Fibroblast of villous mesenchyme (primary cell): ENCODE results near the gene MRAS. TPM values are rescaled to one million over a fixed set of nuclear protein-coding genes. Genes with fewer than 3 reads are reported as not detected.
A peak's percentile ranks its signal among the peaks of the same experiment; 100 is the strongest.
"Not testable (repeated sequence)": the region's sequence is repeated elsewhere in the genome, so short reads cannot be mapped to it uniquely, and the experiment has no call there.

Source experiments
- DNase-seq: peaks from one replicate; pipeline ENCODE4 v3.0.0-alpha.2; 2010; ENCODE audit warnings: low read depth
- H3K4me3 ChIP-seq: 2 replicates; pipeline ENCODE4 v1.5.1; 2011; ENCODE audit warnings: low read depth, mild to moderate bottlenecking, low read length
- total RNA-seq: library from RNA; depleted of rRNA; stranded (reverse); fragments of >200 nt; gene quantifications from 2 replicates; pipeline ENCODE4 v1.2.3, GENCODE V29; 2012
- TF ChIP-seq, protein P1 (sequence below): IDR thresholded peaks from 2 replicates; pipeline ENCODE4 v1.5.1; 2012; ENCODE audit warnings: low read depth, mild to moderate bottlenecking, low read length; ENCODE audit not compliant: insufficient read depth

Gene MRAS
- total RNA-seq, 1 donor = 53.5 TPM

- no peak overlapping the region for H3K4me3 ChIP-seq
- peak; percentile 37 for DNase-seq
- TF ChIP-seq, protein P1, sequence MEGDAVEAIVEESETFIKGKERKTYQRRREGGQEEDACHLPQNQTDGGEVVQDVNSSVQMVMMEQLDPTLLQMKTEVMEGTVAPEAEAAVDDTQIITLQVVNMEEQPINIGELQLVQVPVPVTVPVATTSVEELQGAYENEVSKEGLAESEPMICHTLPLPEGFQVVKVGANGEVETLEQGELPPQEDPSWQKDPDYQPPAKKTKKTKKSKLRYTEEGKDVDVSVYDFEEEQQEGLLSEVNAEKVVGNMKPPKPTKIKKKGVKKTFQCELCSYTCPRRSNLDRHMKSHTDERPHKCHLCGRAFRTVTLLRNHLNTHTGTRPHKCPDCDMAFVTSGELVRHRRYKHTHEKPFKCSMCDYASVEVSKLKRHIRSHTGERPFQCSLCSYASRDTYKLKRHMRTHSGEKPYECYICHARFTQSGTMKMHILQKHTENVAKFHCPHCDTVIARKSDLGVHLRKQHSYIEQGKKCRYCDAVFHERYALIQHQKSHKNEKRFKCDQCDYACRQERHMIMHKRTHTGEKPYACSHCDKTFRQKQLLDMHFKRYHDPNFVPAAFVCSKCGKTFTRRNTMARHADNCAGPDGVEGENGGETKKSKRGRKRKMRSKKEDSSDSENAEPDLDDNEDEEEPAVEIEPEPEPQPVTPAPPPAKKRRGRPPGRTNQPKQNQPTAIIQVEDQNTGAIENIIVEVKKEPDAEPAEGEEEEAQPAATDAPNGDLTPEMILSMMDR = peak; percentile 52
Observed at GRCh38 chr3:138426211-138426610, 77.8 kb downstream of the MRAS start.

GRCh38 chr3:138426754-138427153 is 78.4 kb downstream of the MRAS start:
- H3K4me3 ChIP-seq, DNase-seq: not testable (repeated sequence)

DNA sequence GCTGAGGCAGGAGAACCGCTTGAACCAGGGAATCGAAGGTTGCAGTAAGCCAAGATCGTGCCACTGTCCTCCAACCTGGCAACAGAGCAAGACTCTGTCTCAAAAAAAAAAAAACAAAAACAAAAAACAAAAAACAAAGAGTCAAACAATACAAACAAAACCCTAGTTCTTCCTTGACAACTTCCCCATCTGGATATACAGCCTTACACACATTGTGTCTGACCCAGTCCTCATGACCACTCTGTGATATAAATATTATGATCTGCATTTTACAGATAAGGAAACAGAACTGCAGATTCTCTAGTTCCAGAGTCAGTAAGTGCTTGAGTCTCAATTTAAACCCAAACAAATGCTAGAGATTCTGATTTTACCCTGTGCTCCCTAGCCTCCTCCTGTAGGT is 81.3 kb downstream of the MRAS start:
- no peak overlapping the region for H3K4me3 ChIP-seq
- TF ChIP-seq, protein P1 = no peak
- no peak for DNase-seq

- TF ChIP-seq, protein P1 = no peak
- no peak overlapping the region for H3K4me3 ChIP-seq
- no peak for DNase-seq
Observed at GRCh38 chr3:138432576-138433240, 84.3 kb downstream of the MRAS start.

GRCh38 chr3:138433892-138434275 is 85.5 kb downstream of the MRAS start:
- TF ChIP-seq, protein P1 = no peak
- H3K4me3 ChIP-seq = no peak overlapping the region
- no peak for DNase-seq

- TF ChIP-seq, protein P1 = no peak
- DNase-seq = peak; percentile 43
- peak within 1 kb of the TSS; percentile 47 for H3K4me3 ChIP-seq
Observed at GRCh38 chr3:138434276-138434874, 86.0 kb downstream of the MRAS start, which contains the start of gene ESYT3. TSS of gene ESYT3 (plus strand) at chr3:138434616. CDS start at chr3:138434799, 183 bp downstream.

DNA sequence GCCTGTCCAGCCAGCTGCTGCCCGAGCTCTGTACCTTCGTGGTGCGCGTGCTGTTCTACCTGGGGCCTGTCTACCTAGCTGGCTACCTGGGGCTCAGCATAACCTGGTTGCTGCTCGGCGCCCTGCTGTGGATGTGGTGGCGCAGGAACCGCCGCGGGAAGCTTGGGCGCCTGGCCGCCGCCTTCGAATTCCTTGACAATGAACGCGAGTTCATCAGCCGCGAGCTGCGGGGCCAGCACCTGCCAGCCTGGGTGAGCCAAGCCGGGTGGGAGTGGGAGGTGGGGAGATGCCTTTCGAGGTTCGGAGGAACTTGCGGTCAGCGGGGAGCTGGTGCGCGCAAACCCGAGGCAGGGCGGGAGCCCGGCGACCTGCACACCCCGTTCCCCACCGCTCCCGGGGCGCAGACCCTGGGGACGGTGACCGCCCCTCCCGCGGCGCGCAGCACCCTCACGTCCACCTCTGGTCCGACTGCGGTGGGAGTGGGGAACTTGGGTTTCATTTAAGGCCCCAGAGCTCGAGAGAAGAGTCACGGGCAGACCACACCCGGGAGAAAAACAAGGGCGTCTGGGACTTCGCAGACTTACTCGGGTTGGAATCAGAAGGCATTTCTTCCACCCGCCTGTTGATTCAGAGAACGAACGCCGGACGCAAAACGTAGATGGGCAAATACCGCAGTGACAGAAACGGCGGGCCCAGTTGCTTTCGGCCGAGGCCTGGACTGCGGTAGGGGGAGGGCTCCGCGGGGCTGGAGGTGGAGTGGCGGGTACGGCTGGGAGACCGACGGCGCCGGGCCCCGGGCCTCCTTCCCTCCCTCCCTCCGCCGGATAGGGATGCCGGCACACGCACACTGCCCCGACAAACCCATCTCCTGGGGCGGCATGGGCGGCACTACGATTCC is 86.7 kb downstream of the MRAS start:
- peak overlapping the region; percentile 47 for H3K4me3 ChIP-seq
- TF ChIP-seq, protein P1 = no peak
- no peak for DNase-seq
